H54 (cell line): ENCODE measurements around the gene MINAR1.

Source experiments
- DNase-seq: peaks from one replicate; pipeline ENCODE4 v3.0.0; 2011; ENCODE audit warnings: low spot score, mixed read lengths; ENCODE audit not compliant: insufficient read length
- FAIRE-seq: peaks from 3 replicates; lab custom pipeline; 2011; peaks lifted over from hg19 to GRCh38; lab: Jason Lieb, UNC
- POLR2A ChIP-seq: IDR thresholded peaks from 2 replicates; pipeline ENCODE4 v1.6.1; 2011; ENCODE audit warnings: low read depth, mild to moderate bottlenecking, low read length

MINAR1 gene

GRCh38 chr15:79440355-79440908, 8.3 kb downstream of the MINAR1 start:
- no peak for TF ChIP-seq POLR2A
- DNase-seq (no peak), FAIRE-seq (no peak)

GRCh38 chr15:79442911-79443310, 10.8 kb downstream of the MINAR1 start:
- no peak for FAIRE-seq
- no peak for TF ChIP-seq POLR2A
- DNase-seq, result no peak

GRCh38 chr15:79447060-79447459, 14.9 kb downstream of the MINAR1 start:
- FAIRE-seq, result no peak
- TF ChIP-seq POLR2A, result no peak
- DNase-seq, result no peak

GRCh38 chr15:79450648-79451047, 18.5 kb downstream of the MINAR1 start:
- FAIRE-seq (no peak), DNase-seq (no peak)
- no peak for TF ChIP-seq POLR2A

- DNase-seq (no peak), FAIRE-seq (no peak)
- no peak for TF ChIP-seq POLR2A
Measured at GRCh38 chr15:79451361-79451999, 19.3 kb downstream of the MINAR1 start.

GRCh38 chr15:79452244-79453051, 20.3 kb downstream of the MINAR1 start:
- no peak for DNase-seq
- FAIRE-seq, result no peak
- no peak for TF ChIP-seq POLR2A

- no peak for TF ChIP-seq POLR2A
- FAIRE-seq (no peak), DNase-seq (no peak)
Measured at GRCh38 chr15:79453446-79453845, 21.3 kb downstream of the MINAR1 start.

GRCh38 chr15:79454063-79454462, 21.9 kb downstream of the MINAR1 start:
- no peak for TF ChIP-seq POLR2A
- DNase-seq, result no peak
- FAIRE-seq, result no peak

- TF ChIP-seq POLR2A, result no peak
- FAIRE-seq (no peak), DNase-seq (no peak)
Measured at GRCh38 chr15:79455361-79455760, 23.2 kb downstream of the MINAR1 start.

- FAIRE-seq (no peak), DNase-seq (no peak)
- TF ChIP-seq POLR2A, result no peak
Measured at GRCh38 chr15:79455943-79456342, 23.8 kb downstream of the MINAR1 start.

GRCh38 chr15:79458491-79458890, 26.4 kb downstream of the MINAR1 start:
- no peak for TF ChIP-seq POLR2A
- DNase-seq (no peak), FAIRE-seq (no peak)

GRCh38 chr15:79459666-79460065, 27.5 kb downstream of the MINAR1 start:
- DNase-seq (no peak), FAIRE-seq (no peak)
- TF ChIP-seq POLR2A, result no peak

GRCh38 chr15:79463043-79463780, 31.1 kb downstream of the MINAR1 start:
- no peak for TF ChIP-seq POLR2A
- no peak for DNase-seq
- no peak for FAIRE-seq

GRCh38 chr15:79463781-79464270, 31.7 kb downstream of the MINAR1 start:
- no peak for TF ChIP-seq POLR2A
- FAIRE-seq (no peak), DNase-seq (no peak)

GRCh38 chr15:79466488-79466887, 34.4 kb downstream of the MINAR1 start:
- no peak for TF ChIP-seq POLR2A
- no peak for DNase-seq
- FAIRE-seq, result no peak
